Measurements from ENCODE around the gene MYL2. TPM values are rescaled to one million over a fixed set of nuclear protein-coding genes. Genes with fewer than 3 reads are reported as not detected.

Gene MYL2
- total RNA-seq, 1 donor from 2014 or later: not detected

DNA sequence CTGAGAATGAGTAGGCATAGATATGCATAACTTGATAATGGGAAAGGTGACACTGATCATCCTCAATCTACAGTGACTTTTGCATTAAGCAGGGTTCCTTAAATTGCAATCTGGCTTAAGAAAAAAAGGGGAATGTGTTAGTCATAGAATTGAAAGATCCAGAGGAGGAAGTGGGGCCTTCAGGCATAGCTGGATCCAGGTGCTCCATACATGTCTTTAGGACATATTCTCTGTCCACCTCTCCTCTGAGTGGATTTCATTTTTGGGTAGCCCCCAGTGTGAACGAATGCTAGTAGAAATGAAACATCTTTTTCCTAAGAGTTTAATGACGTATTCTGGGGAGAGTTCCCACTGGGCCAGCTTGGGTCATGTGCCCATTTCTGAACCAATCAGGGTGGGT, 46.0 kb downstream of the MYL2 start:
- no peak for ATAC-seq

DNA sequence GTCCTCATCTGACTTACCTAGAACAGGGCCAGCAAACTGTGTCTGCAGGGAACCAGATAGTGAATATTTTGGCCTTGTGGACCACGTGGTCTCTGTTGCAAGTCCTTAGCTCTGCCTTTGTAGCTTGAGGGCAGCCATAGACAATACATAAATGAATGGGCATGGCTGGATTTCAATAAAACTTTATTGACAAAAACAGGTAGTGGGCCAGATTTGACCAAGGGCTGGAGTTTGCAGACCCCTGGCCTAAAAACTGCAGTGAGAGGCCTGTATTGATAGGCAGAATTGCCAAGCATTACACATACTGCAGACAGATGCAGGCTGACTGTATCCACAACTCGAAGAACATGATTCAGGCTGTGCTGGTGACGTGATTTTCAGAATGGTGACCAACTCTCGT, 48.3 kb downstream of the MYL2 start:
- no peak for ATAC-seq
- Histone ChIP-seq H3K4me1 (no peaks in the 10 kb centered on the region), H3K9me3 (no peaks in the 10 kb centered on the region), H3K27me3 (no peaks in the 10 kb centered on the region), H3K4me3 (no peak overlapping the region), H3K36me3 (no peaks in the 10 kb centered on the region), H3K27ac (no peak overlapping the region)
- intact Hi-C loops (cut with DNase I): no loop called here
- DNase-seq: no peak
- TF ChIP-seq, protein P1, sequence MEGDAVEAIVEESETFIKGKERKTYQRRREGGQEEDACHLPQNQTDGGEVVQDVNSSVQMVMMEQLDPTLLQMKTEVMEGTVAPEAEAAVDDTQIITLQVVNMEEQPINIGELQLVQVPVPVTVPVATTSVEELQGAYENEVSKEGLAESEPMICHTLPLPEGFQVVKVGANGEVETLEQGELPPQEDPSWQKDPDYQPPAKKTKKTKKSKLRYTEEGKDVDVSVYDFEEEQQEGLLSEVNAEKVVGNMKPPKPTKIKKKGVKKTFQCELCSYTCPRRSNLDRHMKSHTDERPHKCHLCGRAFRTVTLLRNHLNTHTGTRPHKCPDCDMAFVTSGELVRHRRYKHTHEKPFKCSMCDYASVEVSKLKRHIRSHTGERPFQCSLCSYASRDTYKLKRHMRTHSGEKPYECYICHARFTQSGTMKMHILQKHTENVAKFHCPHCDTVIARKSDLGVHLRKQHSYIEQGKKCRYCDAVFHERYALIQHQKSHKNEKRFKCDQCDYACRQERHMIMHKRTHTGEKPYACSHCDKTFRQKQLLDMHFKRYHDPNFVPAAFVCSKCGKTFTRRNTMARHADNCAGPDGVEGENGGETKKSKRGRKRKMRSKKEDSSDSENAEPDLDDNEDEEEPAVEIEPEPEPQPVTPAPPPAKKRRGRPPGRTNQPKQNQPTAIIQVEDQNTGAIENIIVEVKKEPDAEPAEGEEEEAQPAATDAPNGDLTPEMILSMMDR (IDR thresholded peaks at IDR 0.05): no peak

More for the DNA sequence above, 46.0 kb downstream of the MYL2 start:
- TF ChIP-seq, protein P1 (IDR thresholded peaks at IDR 0.05): no peak
- no peaks in the 10 kb centered on the region for H3K9me3 ChIP-seq
- H3K36me3 ChIP-seq: no peaks in the 10 kb centered on the region
- no peak overlapping the region for H3K27ac ChIP-seq
- H3K4me1 ChIP-seq: no peaks in the 10 kb centered on the region
- DNase-seq: no peak
- intact Hi-C loops (cut with DNase I): no loop called here
- no peak overlapping the region for H3K4me3 ChIP-seq
- H3K27me3 ChIP-seq: no peaks in the 10 kb centered on the region

DNA sequence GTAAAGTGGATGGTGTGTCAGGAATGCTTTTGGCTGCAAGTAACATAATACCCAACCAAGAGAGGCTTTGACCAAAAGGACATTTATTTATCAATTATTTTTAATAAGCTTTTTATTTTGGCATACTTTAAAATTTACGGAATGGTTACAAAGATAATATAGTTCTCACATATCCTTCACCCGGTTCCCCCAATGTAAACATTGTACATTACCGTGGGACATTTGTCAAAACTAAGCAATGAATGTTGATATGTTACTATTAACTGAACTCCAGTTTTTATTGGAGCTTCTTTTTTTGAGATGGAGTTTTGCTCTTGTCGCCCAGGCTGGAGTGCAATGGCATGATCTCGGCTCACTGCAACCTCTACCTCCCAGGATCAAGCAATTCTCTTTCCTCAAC, 50.6 kb downstream of the MYL2 start:
- Histone ChIP-seq H3K4me1 (no peaks in the 10 kb centered on the region), H3K9me3 (no peaks in the 10 kb centered on the region), H3K27me3 (no peaks in the 10 kb centered on the region), H3K36me3 (no peaks in the 10 kb centered on the region), H3K27ac (no peak overlapping the region), H3K4me3 (no peak overlapping the region)
- DNase-seq (no peak), ATAC-seq (no peak)
- intact Hi-C loops (cut with DNase I): no loop called here
- TF ChIP-seq, protein P1 (IDR thresholded peaks at IDR 0.05): no peak

DNA sequence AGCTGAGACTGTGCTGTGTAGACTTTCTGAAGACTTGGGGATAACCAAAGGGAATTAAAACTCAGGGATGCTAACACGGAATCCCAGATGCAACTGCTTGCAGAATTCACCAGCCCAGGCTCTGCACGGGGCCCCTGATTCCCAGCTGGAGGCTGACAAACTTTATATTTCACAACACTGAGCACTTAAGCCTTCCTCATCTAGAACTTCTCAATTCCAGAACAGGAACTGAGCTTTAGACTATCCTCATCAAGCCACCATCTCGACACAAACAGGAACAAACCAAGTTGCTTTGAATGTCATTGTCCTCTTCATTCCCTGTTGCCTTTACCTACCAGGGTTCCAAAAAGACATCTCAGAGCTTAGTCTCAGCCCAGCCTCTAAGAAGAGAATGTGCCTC, 51.4 kb downstream of the MYL2 start:
- no peak for DNase-seq

DNA sequence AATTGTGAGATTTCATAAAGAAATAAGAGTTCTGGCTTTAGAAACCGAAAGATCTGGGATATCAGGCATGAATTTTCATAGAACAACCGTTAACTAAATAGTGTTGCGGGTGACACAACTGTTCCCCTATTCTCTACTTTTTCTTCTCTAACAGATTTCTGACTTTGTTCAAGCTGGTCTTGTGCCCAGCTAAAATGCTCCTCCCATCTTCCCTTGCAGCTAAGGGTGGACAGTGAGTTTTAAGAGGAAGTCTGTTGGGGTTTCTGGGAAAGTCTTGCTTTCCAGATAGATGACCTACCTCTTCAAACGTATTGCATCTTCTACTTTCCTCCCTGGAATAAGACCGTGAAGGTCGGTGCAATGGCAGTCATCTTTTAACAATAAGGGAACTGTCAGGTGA, 54.9 kb downstream of the MYL2 start:
- H3K27me3 ChIP-seq: no peaks in the 10 kb centered on the region
- no peaks in the 10 kb centered on the region for H3K36me3 ChIP-seq
- peak; percentile 49 for ATAC-seq
- intact Hi-C loops (cut with DNase I): no loop called here
- no peaks in the 10 kb centered on the region for H3K9me3 ChIP-seq
- no peaks in the 10 kb centered on the region for H3K4me1 ChIP-seq
- H3K27ac ChIP-seq: no peak overlapping the region
- H3K4me3 ChIP-seq: no peak overlapping the region
- TF ChIP-seq, protein P1 (IDR thresholded peaks at IDR 0.05): no peak
- no peak for DNase-seq

More for the DNA sequence above, 51.4 kb downstream of the MYL2 start:
- no peaks in the 10 kb centered on the region for H3K9me3 ChIP-seq
- no peaks in the 10 kb centered on the region for H3K27me3 ChIP-seq
- TF ChIP-seq, protein P1 (IDR thresholded peaks at IDR 0.05): no peak
- no peak overlapping the region for H3K27ac ChIP-seq
- ATAC-seq: peak; percentile 86
- no peaks in the 10 kb centered on the region for H3K4me1 ChIP-seq
- H3K36me3 ChIP-seq: no peaks in the 10 kb centered on the region
- intact Hi-C loops (cut with DNase I): no loop called here
- no peak overlapping the region for H3K4me3 ChIP-seq

DNA sequence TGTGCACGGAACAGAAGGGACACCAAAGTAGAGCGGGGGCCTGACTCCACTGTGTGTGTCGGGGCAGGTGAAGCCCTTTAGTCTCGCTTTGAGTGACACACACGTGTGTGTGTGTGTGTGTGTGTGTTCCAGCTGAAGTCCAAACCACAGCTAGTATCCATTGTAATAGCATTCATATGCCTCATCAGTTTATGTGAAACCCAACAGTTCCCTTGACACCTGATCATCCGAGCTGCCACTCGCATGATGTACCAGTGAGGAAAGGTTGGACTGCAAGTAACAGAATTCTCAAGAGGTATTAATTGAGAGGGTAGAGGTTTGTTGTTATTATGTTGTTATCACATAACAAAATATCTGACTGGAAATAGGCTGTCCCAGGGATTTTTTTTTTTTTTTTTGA, 57.2 kb downstream of the MYL2 start:
- H3K4me3 ChIP-seq: no peak overlapping the region
- TF ChIP-seq, protein P1 (IDR thresholded peaks at IDR 0.05): no peak
- no peak overlapping the region for H3K27ac ChIP-seq
- no peaks in the 10 kb centered on the region for H3K9me3 ChIP-seq
- H3K27me3 ChIP-seq: no peaks in the 10 kb centered on the region
- H3K4me1 ChIP-seq: no peaks in the 10 kb centered on the region
- DNase-seq (no peak), ATAC-seq (no peak)
- no peaks in the 10 kb centered on the region for H3K36me3 ChIP-seq
- intact Hi-C loops (cut with DNase I): no loop called here

All from upper lobe of right lung (tissue), 1 donor.